NCI-H1105 (cell line): ENCODE data around the gene EBNA1BP2.
A peak's percentile ranks its signal among the peaks of the same experiment; 100 is the strongest.
"Not testable (repeated sequence)": the region's sequence is repeated elsewhere in the genome, so short reads cannot be mapped to it uniquely, and the experiment has no call there.

ENCODE experiments used
- DNase-seq: peaks from one replicate; lab custom pipeline; 2025; lab: John Stamatoyannopoulos, UW

EBNA1BP2 gene

GRCh38 chr1:43171876-43172526, at the start of gene EBNA1BP2, which contains the start of gene CFAP57:
EBNA1BP2 (minus strand) TSS chr1:43172290; CDS start chr1:43172118, 172 bp downstream.
CFAP57 (plus strand) TSS chr1:43172330; CDS start chr1:43172754, 424 bp downstream.
- DNase-seq = peak; percentile 86

GRCh38 chr1:43221797-43222196, 49.7 kb upstream of the EBNA1BP2 start:
- DNase-seq = no peak

GRCh38 chr1:43220905-43221778, 49.1 kb upstream of the EBNA1BP2 start:
- no peak for DNase-seq

- no peak for DNase-seq
Measured at GRCh38 chr1:43217747-43218146, 45.7 kb upstream of the EBNA1BP2 start.

- DNase-seq = no peak
Measured at GRCh38 chr1:43214501-43215444, 42.7 kb upstream of the EBNA1BP2 start.

- DNase-seq = not testable (repeated sequence)
Measured at GRCh38 chr1:43208277-43208676, 36.2 kb upstream of the EBNA1BP2 start.

GRCh38 chr1:43207229-43207853, 35.3 kb upstream of the EBNA1BP2 start:
- no peak for DNase-seq

GRCh38 chr1:43206600-43207228, 34.6 kb upstream of the EBNA1BP2 start:
- DNase-seq = no peak

- DNase-seq = no peak
Measured at GRCh38 chr1:43205671-43206070, 33.6 kb upstream of the EBNA1BP2 start.

GRCh38 chr1:43204394-43204793, 32.3 kb upstream of the EBNA1BP2 start:
- DNase-seq = no peak

- DNase-seq = no peak
Measured at GRCh38 chr1:43203859-43204258, 31.8 kb upstream of the EBNA1BP2 start.

- peak; percentile 83 for DNase-seq
Measured at GRCh38 chr1:43199093-43199726, 27.1 kb upstream of the EBNA1BP2 start.

GRCh38 chr1:43197343-43198127, 25.4 kb upstream of the EBNA1BP2 start:
- peak; percentile 11 for DNase-seq

- no peak for DNase-seq
Measured at GRCh38 chr1:43194509-43194908, 22.4 kb upstream of the EBNA1BP2 start.

- DNase-seq = no peak
Measured at GRCh38 chr1:43188106-43188505, 16.0 kb upstream of the EBNA1BP2 start.

- DNase-seq = no peak
Measured at GRCh38 chr1:43184995-43185394, 12.9 kb upstream of the EBNA1BP2 start.

GRCh38 chr1:43184388-43184787, 12.3 kb upstream of the EBNA1BP2 start:
- DNase-seq = no peak

- no peak for DNase-seq
Measured at GRCh38 chr1:43177691-43178090, 5.6 kb upstream of the EBNA1BP2 start.

GRCh38 chr1:43174873-43175272, 2.8 kb upstream of the EBNA1BP2 start:
- DNase-seq = no peak

- peak; percentile 89 for DNase-seq
Measured at GRCh38 chr1:43172527-43172972, 460 bp upstream of the EBNA1BP2 start.
